HG03520 (cell line): ENCODE measurements around the gene RPS10.
"Not testable (repeated sequence)": the region's sequence is repeated elsewhere in the genome, so short reads cannot be mapped to it uniquely, and the experiment has no call there.

ENCODE experiments used
- ATAC-seq: cut with Tn5 transposase; IDR thresholded peaks from one replicate; pipeline ENCODE4 v1.9.1; 2021; ENCODE audit warnings: mild to moderate bottlenecking, moderate library complexity; ENCODE audit not compliant: unreplicated experiment

Gene RPS10

GRCh38 chr6:34374069-34374468, 51.8 kb downstream of the RPS10 start:
- no peak for ATAC-seq

GRCh38 chr6:34373511-34373910, 52.4 kb downstream of the RPS10 start:
- no peak for ATAC-seq

DNA sequence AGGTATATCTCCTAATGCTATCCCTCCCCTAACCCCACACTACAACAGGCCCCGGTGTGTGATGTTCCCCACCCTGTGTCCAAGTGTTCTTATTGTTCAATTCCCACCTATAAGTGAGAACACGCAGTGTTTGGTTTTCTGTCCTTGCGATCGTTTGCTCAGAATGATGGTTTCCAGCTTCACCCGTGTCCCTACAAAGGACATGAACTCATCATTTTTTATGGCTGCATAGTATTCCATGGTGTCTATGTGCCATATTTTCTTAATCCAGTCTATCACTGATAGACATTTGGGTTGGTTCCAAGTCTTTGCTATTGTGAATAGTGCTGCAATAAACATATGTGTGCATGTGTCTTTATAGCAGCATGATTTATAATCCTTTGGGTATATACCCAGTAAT, 54.0 kb downstream of the RPS10 start:
- ATAC-seq: not testable (repeated sequence)

- no peak for ATAC-seq
These were observed 55.5 kb downstream of the RPS10 start for GRCh38 chr6:34370361-34370760.

DNA sequence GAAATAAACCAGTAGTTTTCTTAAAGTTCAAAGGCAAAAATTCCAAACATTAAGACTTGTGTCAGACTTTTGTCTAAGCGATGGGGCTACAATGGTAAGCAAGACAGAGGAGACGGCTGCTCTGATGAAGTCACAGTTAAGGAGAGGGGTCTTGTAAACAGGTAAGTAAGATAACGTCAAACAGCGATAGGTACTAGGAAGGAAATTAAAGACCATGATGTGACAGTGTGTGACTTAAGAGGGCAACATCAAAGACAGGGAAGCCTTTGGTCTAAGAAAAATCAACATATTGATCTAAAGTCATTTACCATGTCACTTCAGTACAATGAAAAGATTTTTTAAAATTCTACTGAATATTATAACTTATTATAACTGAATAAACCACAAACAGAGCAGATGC, 56.5 kb downstream of the RPS10 start:
- no peak for ATAC-seq
